SK-MEL-5 (cell line): Measurements from ENCODE around the gene BAIAP2L1. TPM values are rescaled to one million over a fixed set of nuclear protein-coding genes. Genes with fewer than 3 reads are reported as not detected.

Source experiments
- DNase-seq: peaks from one replicate; pipeline ENCODE4 v3.0.0-alpha.2; 2016; ENCODE audit warnings: low read depth, low spot score
- in situ Hi-C: cut with HindIII; loops from 2 replicates; pipeline ENCODE4 v1.10.0; 2016; ENCODE audit warnings: low sequenced_read_pairs, high pct_unique_total_duplicates, low pct_unique_long_range_greater_than_20kb
- total RNA-seq: library from RNA; depleted of rRNA; stranded (reverse); fragments of >200 nt; shearing (Covaris generic); gene quantifications from 2 replicates; pipeline ENCODE4 v1.2.3, GENCODE V29; 2014

BAIAP2L1 gene
- total RNA-seq, 1 experiment from 2014 or later: 18.1 TPM

GRCh38 chr7:98312201-98312600, 88.7 kb downstream of the BAIAP2L1 start:
- no peak for DNase-seq
- in situ Hi-C loops: no loop called here

- in situ Hi-C loops: no loop called here
- no peak for DNase-seq
These were observed 91.3 kb downstream of the BAIAP2L1 start for GRCh38 chr7:98309566-98309965.

GRCh38 chr7:98307971-98308466, 92.9 kb downstream of the BAIAP2L1 start:
- DNase-seq: no peak
- in situ Hi-C loops: no loop called here

- no peak for DNase-seq
- in situ Hi-C loops: no loop called here
These were observed 94.8 kb downstream of the BAIAP2L1 start for GRCh38 chr7:98305951-98306535.

GRCh38 chr7:98303906-98304305, 97.0 kb downstream of the BAIAP2L1 start:
- DNase-seq: no peak
- in situ Hi-C loops: no loop called here

- in situ Hi-C loops: no loop called here
- DNase-seq: no peak
These were observed 97.6 kb downstream of the BAIAP2L1 start for GRCh38 chr7:98303176-98303865.

- no peak for DNase-seq
- in situ Hi-C loops: no loop called here
These were observed 99.0 kb downstream of the BAIAP2L1 start for GRCh38 chr7:98301693-98302470.

- no peak for DNase-seq
- in situ Hi-C loops: no loop called here
These were observed 100.1 kb downstream of the BAIAP2L1 start for GRCh38 chr7:98300595-98301372.

GRCh38 chr7:98297626-98298286, 103.1 kb downstream of the BAIAP2L1 start:
- in situ Hi-C loops: no loop called here
- DNase-seq: peak; percentile 84

GRCh38 chr7:98296833-98297232, 104.1 kb downstream of the BAIAP2L1 start:
- DNase-seq: no peak
- in situ Hi-C loops: no loop called here

- in situ Hi-C loops: no loop called here
- DNase-seq: peak; percentile 48
These were observed 105.3 kb downstream of the BAIAP2L1 start for GRCh38 chr7:98295467-98296192.

GRCh38 chr7:98294798-98295382, 106.0 kb downstream of the BAIAP2L1 start:
- peak; percentile 82 for DNase-seq
- in situ Hi-C loops: no loop called here

GRCh38 chr7:98294326-98294725, 106.6 kb downstream of the BAIAP2L1 start:
- in situ Hi-C loops: no loop called here

GRCh38 chr7:98293746-98294145, 107.1 kb downstream of the BAIAP2L1 start:
- no peak for DNase-seq
- in situ Hi-C loops: no loop called here

More at GRCh38 chr7:98294326-98294725, 106.6 kb downstream of the BAIAP2L1 start:
- no peak for DNase-seq

- in situ Hi-C loops: no loop called here
- DNase-seq: no peak
These were observed 107.6 kb downstream of the BAIAP2L1 start for GRCh38 chr7:98293265-98293664.

- in situ Hi-C loops: no loop called here
These were observed 109.2 kb downstream of the BAIAP2L1 start for GRCh38 chr7:98291717-98292116.

More at GRCh38 chr7:98291717-98292116, 109.2 kb downstream of the BAIAP2L1 start:
- no peak for DNase-seq
